Measurements from ENCODE around the gene THOC6. TPM values are rescaled to one million over a fixed set of nuclear protein-coding genes. Genes with fewer than 3 reads are reported as not detected.

THOC6 gene
- polyA plus RNA-seq, 2 of the 4 experiments (the other 2 are of a cell fraction) = 32.5 to 53.2 TPM

- ChIA-PET POLR2A (interaction anchor here (1.7 to 9.6 kb wide), 2 partner anchors 17 to 24 kb away, joined by 7 to 107 read pairs; partner anchors contain the start of genes HCFC1R1, THOC6 and TNFRSF12A), CTCF (interaction anchor here (0.6 to 14.8 kb wide), 21 partner anchors 8 to 1278 kb away, joined by 3 to 214 read pairs (median 4); partner anchors contain the start of genes CLDN6, HCFC1R1, THOC6 and TNFRSF12A)
- FAIRE-seq = no peak
- peak in 1 of 2 experiments; percentile 69; a peak in 3 of 6 replicates for ATAC-seq
- H3K9me3 ChIP-seq = no peaks in the 10 kb centered on the region
- no peak for DNase-seq (ENCODE audit: low read depth in 1 of 2, low spot score in 1 of 2)
- no peak for TF ChIP-seq CHD4 (IDR thresholded peaks at IDR 0.05; ENCODE audit: borderline replicate concordance)
- TF ChIP-seq USF2 (IDR thresholded peaks at IDR 0.05) = no peak
- TF ChIP-seq NFE2L2 (conservative IDR thresholded peaks at IDR 0.05; ENCODE audit: low read length) = no peak
- TF ChIP-seq ATOH8 (CRISPR knock-in tag; IDR thresholded peaks at IDR 0.05; ENCODE audit: low read depth) = no peak
- H3K4me3 ChIP-seq = peak overlapping the region; percentile 65
- peak overlapping the region; percentile 76 to 87; a peak in 5 of 6 replicates for H3K27ac ChIP-seq
- 3% methylated on average over 7 of the region's 67 CpGs for WGBS (ENCODE audit: missing lambda C conversion rate)
- H3K4me2 ChIP-seq = peak overlapping the region; percentile 100
- peaks cover 15% of the 10 kb centered on the region; the same call in 2 of the 3 replicates for H3K4me1 ChIP-seq
Observed at GRCh38 chr16:3004319-3004718, 19.5 kb upstream of the THOC6 start.

GRCh38 chr16:3004781-3005284 lies 19.0 kb upstream of the THOC6 start:
- H3K9me3 ChIP-seq = no peaks in the 10 kb centered on the region
- ATAC-seq (peak in 1 of 2 experiments; percentile 5; a peak in 1 of 6 replicates), FAIRE-seq (no peak), DNase-seq (ENCODE audit: low read depth in 1 of 2, low spot score in 1 of 2) (peak in 1 of 2 experiments; percentile 36)
- H3K27ac ChIP-seq = peak overlapping the region; percentile 76 to 87
- H3K4me2 ChIP-seq = peak overlapping the region; percentile 100
- POLR2A ChIA-PET = interaction anchor here (1.7 to 9.6 kb wide), 2 partner anchors 17 to 24 kb away, joined by 7 to 107 read pairs; partner anchors contain the start of genes HCFC1R1, THOC6 and TNFRSF12A
- TF ChIP-seq REST (IDR thresholded peaks at IDR 0.05) = no peak
- TF ChIP-seq JUNB (IDR thresholded peaks at IDR 0.05) = no peak
- TF ChIP-seq HDAC2 (IDR thresholded peaks at IDR 0.05) = no peak
- TF ChIP-seq TFCP2L1 (CRISPR knock-in tag; IDR thresholded peaks at IDR 0.05) = no peak
- TF ChIP-seq RAD21 (conservative IDR thresholded peaks at IDR 0.05 in 1 of 2, IDR thresholded peaks at IDR 0.05 in 1 of 2) = no peak
- no peak for TF ChIP-seq MYC (IDR thresholded peaks at IDR 0.05; ENCODE audit: borderline replicate concordance, low read length)
- TF ChIP-seq ZC3H11A (IDR thresholded peaks at IDR 0.05) = no peak
- no peak for TF ChIP-seq BHLHE40 (IDR thresholded peaks at IDR 0.05; ENCODE audit: low read depth, low read length)
- TF ChIP-seq BCL3 (IDR thresholded peaks at IDR 0.05) = no peak
- no peak for TF ChIP-seq RCOR1 (IDR thresholded peaks at IDR 0.05; ENCODE audit: low read depth, low read length)
- TF ChIP-seq HOXA7 (CRISPR knock-in tag; IDR thresholded peaks at IDR 0.05) = no peak
- TF ChIP-seq PBX3 (IDR thresholded peaks at IDR 0.05) = no peak
- no peak for TF ChIP-seq HEYL (CRISPR knock-in tag; IDR thresholded peaks at IDR 0.05)
- TF ChIP-seq CHD2 (IDR thresholded peaks at IDR 0.05; ENCODE audit: low read length, partially characterized antibody) = no peak
- TF ChIP-seq GATA3 (IDR thresholded peaks at IDR 0.05; ENCODE audit: borderline replicate concordance) = no peak
- TF ChIP-seq CHD4 (IDR thresholded peaks at IDR 0.05; ENCODE audit: borderline replicate concordance) = no peak
- no peak for TF ChIP-seq FOXS1 (CRISPR knock-in tag; IDR thresholded peaks at IDR 0.05)
- CTCF ChIA-PET = interaction anchor here (1.2 to 14.8 kb wide), 4 partner anchors 10 to 25 kb away, joined by 3 to 214 read pairs (median 64); partner anchors contain the start of genes CLDN6, HCFC1R1, THOC6 and TNFRSF12A
- WGBS (ENCODE audit: missing lambda C conversion rate) = 24% methylated on average over 15 of the region's 25 CpGs
- H3K4me3 ChIP-seq = peak overlapping the region; percentile 65
- peaks cover 15% of the 10 kb centered on the region; the same call in 2 of the 3 replicates for H3K4me1 ChIP-seq
